SJSA1 (cell line): ENCODE results near the gene WDR18. TPM values are rescaled to one million over a fixed set of nuclear protein-coding genes. Genes with fewer than 3 reads are reported as not detected.
"Not testable (repeated sequence)": the region's sequence is repeated elsewhere in the genome, so short reads cannot be mapped to it uniquely, and the experiment has no call there.

Experiments used
- DNase-seq, 2 experiments: peaks; one replicate each; pipeline ENCODE4 v3.0.0-alpha.2; 2015 to 2020; ENCODE audit warnings: low spot score in 2 of 2, low read depth in 1 of 2
- H3K27ac ChIP-seq: fragments of 250-450 bp; sonication (Bioruptor Pico); 2 replicates; pipeline ENCODE4 v1.5.1; 2020; ENCODE audit warnings: mild to moderate bottlenecking, moderate library complexity
- H3K27me3 ChIP-seq: fragments of 250-450 bp; sonication (Bioruptor Pico); replicated peaks from 2 replicates; pipeline ENCODE4 v1.5.1; 2020; ENCODE audit warnings: mild to moderate bottlenecking, moderate library complexity
- H3K36me3 ChIP-seq: fragments of 250-450 bp; sonication (Bioruptor Pico); 2 replicates; pipeline ENCODE4 v1.5.1; 2020; ENCODE audit warnings: mild to moderate bottlenecking
- H3K4me1 ChIP-seq: fragments of 250-450 bp; sonication (Bioruptor Pico); replicated peaks from 2 replicates; pipeline ENCODE4 v1.6.1; 2021; ENCODE audit warnings: mild to moderate bottlenecking
- H3K4me3 ChIP-seq: fragments of 250-450 bp; sonication (Bioruptor Pico); 2 replicates; pipeline ENCODE4 v1.5.1; 2020; ENCODE audit warnings: mild to moderate bottlenecking
- H3K9me3 ChIP-seq: fragments of 250-450 bp; sonication (Bioruptor Pico); replicated peaks from 2 replicates; pipeline ENCODE4 v1.5.1; 2020; ENCODE audit warnings: mild to moderate bottlenecking
- total RNA-seq: library from RNA; depleted of rRNA; stranded (reverse); fragments of >200 nt; shearing (Covaris generic); gene quantifications from 2 replicates; pipeline ENCODE4 v1.2.3, GENCODE V29; 2014

Gene WDR18
- total RNA-seq, 1 experiment from 2014 or later, result 60.5 TPM

DNA sequence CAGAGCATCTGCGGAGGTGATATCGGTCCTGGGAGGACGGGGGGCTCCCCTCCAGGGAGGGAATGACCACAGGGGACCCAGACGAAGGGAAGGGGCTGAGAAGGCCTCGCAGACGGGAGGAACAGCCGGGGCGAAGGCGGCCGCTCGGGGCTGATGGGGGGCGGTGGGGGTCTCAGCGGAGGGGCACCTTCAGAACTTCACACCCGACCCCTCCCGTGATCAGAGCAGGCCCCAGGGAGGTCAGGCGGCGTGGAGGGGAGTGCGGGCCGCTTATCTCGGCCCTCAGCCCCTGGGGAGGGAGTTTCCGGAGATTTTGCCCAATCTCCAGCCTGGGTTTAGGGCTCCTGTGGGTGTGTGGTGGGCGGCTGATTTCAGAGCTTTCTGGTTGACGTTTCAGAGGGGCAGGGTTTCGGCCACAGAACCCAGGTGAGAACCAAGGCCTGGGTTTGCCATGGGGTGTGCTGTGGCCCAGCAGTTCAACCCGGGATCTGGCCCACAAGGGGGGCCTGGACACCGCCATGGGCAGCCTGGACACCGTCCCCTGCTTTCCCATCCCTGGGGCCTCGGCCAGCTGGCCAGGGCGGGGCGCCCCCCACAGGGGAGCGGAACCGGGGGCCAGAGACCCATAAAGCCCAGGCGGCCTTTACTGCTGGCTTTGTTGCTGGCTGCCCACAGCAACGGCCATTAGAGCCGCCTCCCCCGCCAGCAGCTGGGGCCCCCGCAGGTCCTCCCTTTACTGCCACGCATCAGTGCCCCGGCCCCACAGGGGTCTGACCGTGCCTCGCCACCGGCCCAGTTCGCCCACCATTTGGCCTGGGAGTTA is 29.3 kb upstream of the WDR18 start:
- Histone ChIP-seq H3K4me3 (no peak overlapping the region), H3K4me1 (peaks cover 4% of the 10 kb centered on the region; the same call in 1 of the 2 replicates), H3K9me3 (no peaks in the 10 kb centered on the region), H3K27ac (no peak overlapping the region), H3K36me3 (no peaks in the 10 kb centered on the region), H3K27me3 (no peaks in the 10 kb centered on the region)
- no peak for DNase-seq

DNA sequence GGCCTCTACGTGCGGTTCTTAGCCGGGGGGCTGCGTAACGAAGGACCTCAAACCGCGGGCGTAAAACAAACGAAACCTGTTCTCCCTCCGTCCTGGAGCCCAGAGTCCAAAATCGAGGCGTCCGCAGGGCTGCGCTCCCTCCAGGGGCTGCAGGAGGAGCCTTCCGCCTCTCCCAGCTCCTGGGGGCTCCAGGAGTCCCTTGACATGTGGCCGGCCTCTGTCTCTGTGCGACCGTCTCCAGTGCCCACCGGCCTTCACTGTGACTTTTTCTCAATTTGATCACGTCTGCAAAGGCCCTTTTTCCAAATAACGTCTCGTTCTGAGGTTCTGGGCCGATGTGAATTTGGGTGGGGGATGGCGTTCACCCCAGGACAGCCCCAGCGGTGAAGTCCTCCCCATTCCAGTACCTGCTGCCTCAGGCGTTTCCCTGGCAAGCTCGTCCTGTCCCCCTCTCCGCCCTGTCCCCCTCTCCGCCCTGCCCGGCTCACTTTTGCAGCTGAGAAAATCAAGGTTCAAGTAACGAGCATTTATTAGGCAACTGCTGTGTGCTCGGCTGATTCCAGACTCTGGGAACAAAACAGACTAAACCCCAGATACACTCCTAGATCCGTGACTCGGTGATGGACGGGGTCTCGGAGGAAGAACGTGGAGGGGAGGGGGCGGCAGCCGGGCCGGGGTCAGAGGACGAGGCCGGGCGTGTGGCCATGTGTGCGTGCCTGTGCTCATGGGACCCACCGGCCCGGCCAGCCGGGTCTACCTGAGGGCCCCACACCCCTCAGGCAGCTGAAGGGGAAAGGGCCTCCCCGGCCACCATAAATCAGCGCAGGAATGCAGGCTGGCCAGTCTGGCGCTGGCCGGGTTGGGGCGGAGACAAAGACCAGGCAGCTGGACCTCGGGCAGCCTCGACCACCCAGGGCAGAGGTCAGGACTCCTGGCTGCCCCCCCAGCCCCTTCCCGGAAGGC is 28.1 kb upstream of the WDR18 start:
- Histone ChIP-seq H3K27ac (no peak overlapping the region), H3K27me3 (no peaks in the 10 kb centered on the region), H3K4me1 (peaks cover 4% of the 10 kb centered on the region; the same call in 1 of the 2 replicates), H3K36me3 (no peaks in the 10 kb centered on the region), H3K9me3 (no peaks in the 10 kb centered on the region), H3K4me3 (no peak overlapping the region)
- no peak for DNase-seq

DNA sequence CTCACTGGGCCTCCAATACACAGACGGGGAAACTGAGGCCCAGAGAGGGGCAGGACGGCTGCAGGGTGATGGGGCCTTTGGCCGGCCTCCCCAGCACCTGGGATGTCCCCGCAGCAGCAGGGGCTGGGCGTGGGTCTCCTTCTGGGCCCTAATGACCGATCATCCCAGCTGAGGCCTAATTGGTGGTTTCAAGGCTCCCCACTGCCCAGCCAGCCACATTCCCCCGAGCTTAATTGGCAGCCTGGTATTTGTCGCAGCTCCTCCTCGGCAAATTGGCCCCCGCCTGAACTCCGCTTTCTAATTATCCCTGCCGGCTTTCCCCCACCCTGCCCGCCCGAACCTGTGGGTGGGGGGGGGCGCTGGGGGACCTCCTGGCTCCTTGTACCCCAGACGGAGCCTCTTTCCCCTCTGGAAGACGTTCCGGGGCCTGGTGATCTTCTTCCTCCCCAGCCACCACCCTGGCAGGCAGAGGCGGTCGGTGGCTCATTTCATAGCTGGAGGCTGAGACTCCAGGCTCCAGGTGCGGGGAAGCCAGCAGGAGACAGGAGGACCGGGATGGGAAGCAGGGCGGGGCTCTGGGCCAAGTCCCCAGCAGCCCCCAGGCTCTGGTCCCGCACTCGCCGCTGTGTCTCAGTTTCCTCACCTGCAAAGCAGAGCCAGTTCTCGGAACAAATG is 27.2 kb upstream of the WDR18 start:
- H3K27ac ChIP-seq, result no peak overlapping the region
- no peaks in the 10 kb centered on the region for H3K36me3 ChIP-seq
- H3K9me3 ChIP-seq, result no peaks in the 10 kb centered on the region
- no peaks in the 10 kb centered on the region for H3K27me3 ChIP-seq
- DNase-seq, result no peak
- H3K4me3 ChIP-seq, result no peak overlapping the region
- peaks cover 4% of the 10 kb centered on the region; the same call in 1 of the 2 replicates for H3K4me1 ChIP-seq

DNA sequence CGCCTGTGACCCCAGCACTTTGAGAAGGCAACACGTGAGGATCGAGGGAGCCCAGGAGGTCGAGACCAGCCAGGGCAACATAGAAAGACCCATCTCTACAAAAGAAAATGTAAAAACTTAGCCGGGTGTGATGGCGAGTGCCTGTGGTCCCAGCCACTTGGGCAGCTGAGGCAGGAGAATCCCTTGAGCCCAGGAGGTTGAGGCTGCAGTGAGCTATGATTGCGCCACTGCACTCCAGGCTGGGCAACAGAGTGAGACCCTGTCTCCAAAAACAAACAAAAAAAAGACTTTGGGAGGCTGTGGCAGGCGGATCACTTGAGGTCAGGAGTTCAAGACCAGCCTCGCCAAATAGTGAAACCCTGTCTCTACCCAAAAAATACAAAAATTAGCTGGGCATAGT is 26.6 kb upstream of the WDR18 start:
- not testable (repeated sequence) for H3K27me3 ChIP-seq, DNase-seq, H3K4me1 ChIP-seq, H3K36me3 ChIP-seq, H3K9me3 ChIP-seq, H3K4me3 ChIP-seq, H3K27ac ChIP-seq

DNA sequence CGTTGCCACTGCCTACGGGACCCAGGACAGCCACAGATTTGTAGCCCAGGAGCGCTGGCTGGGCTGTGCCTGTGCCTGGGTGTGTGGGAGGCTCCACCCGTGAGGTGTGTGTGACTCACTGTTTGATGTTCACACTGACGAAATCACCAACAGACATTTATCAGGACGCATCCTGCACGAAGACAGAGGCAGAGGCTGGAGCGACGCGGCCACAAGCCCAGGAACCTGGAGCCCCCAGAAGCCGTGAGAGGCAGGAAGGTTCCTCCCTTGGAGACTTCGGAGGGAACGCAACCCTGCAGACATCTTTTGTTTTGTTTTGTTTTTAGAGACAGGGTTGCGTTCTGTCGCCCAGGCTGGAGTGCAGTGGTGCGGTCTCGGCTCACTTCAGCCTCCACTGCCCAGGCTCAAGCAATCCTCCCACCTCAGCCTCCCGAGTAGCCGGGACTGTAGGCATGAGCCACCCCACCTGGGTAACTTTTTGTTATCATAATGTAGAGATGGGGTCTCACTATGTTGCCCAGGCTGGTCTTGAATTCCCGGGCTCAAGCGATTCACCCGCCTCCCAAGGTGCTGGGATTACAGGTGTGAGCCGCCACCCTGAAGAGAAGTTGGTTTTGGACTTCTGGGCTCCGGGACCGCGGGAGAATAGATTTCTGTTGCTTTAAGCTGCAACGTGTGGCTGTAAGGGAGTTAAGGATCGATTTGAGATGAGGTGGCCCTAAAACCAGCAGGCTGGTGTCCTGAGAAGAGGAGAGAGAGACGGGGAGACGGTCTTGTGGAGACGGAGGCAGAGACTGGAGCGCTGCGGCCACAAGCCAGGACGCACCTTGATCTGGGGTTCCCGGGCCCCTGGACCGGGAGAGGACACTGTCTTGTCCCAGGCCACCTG is 24.9 kb upstream of the WDR18 start:
- Histone ChIP-seq H3K9me3 (no peaks in the 10 kb centered on the region), H3K4me1 (no peaks in the 10 kb centered on the region), H3K36me3 (no peaks in the 10 kb centered on the region), H3K27me3 (no peaks in the 10 kb centered on the region), H3K4me3 (no peak overlapping the region), H3K27ac (no peak overlapping the region)
- DNase-seq, result no peak

DNA sequence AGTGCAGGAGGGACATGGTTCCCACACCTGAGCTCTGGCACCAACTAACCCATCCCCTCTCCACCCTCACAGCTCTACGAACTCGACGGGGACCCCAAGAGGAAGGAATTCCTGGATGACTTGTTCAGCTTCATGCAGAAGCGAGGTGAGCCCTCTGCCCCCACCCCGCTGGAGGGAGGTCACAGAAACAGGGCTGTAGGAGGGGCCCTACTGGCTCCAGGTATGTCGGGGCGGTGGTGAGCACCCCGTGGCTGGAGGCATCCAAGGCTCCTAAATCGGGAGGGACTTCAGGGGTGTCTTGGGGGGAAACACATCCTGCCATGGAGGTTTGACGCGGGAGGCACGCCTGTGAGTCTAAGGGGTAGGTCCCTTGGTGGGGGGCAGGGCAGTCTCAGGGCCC is 24.1 kb upstream of the WDR18 start:
- Histone ChIP-seq H3K9me3 (0 out of 2 replicates have a peak, but pooled peaks cover 2% of the 10 kb centered on the region), H3K36me3 (peaks cover 4% of the 10 kb centered on the region), H3K4me1 (no peaks in the 10 kb centered on the region), H3K27ac (no peak overlapping the region), H3K4me3 (no peak overlapping the region), H3K27me3 (no peaks in the 10 kb centered on the region)
- no peak for DNase-seq

DNA sequence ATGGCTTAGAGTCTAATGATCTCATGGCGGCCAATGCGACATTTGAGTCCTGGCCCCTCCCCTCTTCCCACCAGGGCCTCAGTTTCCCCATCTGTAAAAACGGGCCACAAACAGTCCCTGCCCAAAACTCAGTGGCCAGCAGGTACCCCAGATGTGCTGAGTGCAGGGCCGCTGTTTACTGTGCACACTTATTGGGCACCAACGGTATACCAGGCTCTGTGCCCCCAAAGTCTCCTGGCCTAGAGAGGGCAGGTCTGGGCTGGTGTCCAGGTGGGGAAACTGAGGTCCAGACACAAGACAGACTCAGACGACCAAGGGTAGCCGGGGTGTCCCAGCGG is 23.6 kb upstream of the WDR18 start:
- Histone ChIP-seq H3K27ac (no peak overlapping the region), H3K4me1 (no peaks in the 10 kb centered on the region), H3K9me3 (0 out of 2 replicates have a peak, but pooled peaks cover 3% of the 10 kb centered on the region), H3K4me3 (no peak overlapping the region), H3K36me3 (peaks cover 8% of the 10 kb centered on the region), H3K27me3 (no peaks in the 10 kb centered on the region)
- DNase-seq, result no peak

DNA sequence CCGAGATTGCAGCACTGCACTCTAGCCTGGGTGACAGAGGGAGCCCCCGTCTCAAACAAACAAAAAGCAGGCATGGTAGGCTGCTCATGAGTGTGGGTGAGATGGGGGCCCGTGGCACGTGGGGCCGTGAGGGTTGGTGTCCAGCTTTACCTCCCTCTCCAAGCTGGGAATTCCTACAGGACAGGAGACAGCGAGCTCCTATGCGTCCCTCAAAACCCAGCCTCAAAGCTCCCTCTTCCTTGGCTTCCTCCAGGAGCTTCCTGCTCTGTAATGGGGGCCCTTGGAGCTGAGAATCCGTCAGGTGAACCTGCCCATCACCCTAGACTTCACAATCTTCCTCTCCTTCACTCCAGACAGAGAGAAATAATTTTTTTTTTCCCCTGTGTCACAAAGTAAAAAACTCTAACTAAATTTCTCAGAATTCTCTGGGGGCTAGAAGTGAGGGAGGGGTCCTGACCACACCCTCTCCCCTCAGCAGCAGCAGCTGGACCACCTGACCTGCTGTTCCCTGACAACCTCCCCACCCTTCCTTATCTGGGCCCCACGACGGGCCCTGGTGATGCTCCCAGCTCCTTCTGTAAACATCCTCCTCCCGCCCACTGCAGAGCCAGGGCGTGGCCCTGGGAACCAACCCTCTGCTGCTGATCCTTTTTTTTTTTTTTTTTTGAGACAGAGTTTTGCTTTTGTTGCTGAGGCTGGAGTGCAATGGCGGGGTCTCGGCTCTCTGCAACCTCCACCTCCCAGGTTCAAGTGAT is 22.1 kb upstream of the WDR18 start:
- Histone ChIP-seq H3K4me3 (no peak overlapping the region), H3K4me1 (no peaks in the 10 kb centered on the region), H3K27me3 (no peaks in the 10 kb centered on the region), H3K27ac (no peak overlapping the region), H3K9me3 (0 out of 2 replicates have a peak, but pooled peaks cover 3% of the 10 kb centered on the region), H3K36me3 (peaks cover 15% of the 10 kb centered on the region)
- DNase-seq, result no peak

DNA sequence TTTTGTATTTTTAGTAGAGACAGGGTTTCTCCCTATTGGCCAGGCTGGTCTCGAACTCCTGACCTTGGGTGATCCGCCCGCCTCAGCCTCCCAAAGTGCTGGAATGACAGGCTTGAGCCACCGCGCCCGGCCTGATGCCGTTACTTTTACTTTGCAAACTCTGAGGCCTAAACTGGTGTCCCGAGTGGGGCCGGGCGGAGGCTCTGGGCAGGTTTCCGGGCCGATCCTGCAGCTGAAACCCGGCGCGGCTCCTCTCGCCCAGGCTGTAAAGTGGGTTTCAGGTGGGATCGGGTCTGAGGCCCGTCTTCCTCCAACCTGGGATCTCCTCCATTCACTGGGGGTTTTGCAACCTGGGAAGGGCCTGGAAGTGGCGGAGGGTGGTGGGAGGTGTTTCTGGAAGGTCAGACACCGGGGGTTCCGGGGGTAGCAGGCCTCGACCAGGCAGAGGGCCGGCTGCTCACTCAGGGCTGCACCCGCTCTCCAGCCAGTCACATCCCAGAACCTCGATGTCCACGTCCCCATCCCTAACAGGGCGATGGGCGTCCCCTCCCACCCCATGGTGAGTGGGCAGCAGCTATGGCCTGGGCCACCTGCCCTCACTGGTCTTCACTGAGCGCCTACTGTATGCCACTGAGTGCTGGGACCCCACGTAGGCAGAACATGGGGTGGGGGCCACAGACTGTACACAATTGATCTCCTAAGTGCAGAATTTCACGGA is 21.3 kb upstream of the WDR18 start:
- no peaks in the 10 kb centered on the region for H3K27me3 ChIP-seq
- no peak for DNase-seq
- no peaks in the 10 kb centered on the region for H3K4me1 ChIP-seq
- H3K36me3 ChIP-seq, result peaks cover 20% of the 10 kb centered on the region
- 0 out of 2 replicates have a peak, but pooled peaks cover 3% of the 10 kb centered on the region for H3K9me3 ChIP-seq
- no peak overlapping the region for H3K4me3 ChIP-seq
- H3K27ac ChIP-seq, result no peak overlapping the region

DNA sequence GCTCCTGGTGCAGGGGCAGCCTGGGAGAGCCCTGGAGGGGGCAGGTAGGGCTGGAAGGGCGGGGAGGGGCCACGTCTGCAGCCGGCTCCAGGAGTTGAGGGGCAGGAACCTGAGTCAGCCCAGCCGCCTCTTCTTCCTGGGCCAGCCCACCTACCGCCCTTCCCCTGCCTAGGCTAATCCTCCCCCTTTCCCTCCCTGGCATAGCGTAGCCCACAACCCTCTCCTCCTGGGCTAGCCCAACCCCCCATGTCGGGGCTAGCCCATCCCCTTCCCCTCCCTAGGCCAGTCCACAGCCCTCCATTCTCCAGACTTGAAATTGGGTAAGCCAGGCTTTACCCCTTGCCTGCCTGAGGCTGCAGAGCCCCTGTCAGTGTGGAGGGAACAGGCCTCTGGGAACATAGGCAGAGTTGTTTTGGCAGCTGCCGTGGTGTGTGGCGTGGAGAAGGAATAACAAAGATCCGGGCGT is 20.6 kb upstream of the WDR18 start:
- Histone ChIP-seq H3K9me3 (0 out of 2 replicates have a peak, but pooled peaks cover 3% of the 10 kb centered on the region), H3K27ac (no peak overlapping the region), H3K4me3 (no peak overlapping the region), H3K4me1 (no peaks in the 10 kb centered on the region), H3K36me3 (peaks cover 20% of the 10 kb centered on the region), H3K27me3 (no peaks in the 10 kb centered on the region)
- DNase-seq, result no peak

DNA sequence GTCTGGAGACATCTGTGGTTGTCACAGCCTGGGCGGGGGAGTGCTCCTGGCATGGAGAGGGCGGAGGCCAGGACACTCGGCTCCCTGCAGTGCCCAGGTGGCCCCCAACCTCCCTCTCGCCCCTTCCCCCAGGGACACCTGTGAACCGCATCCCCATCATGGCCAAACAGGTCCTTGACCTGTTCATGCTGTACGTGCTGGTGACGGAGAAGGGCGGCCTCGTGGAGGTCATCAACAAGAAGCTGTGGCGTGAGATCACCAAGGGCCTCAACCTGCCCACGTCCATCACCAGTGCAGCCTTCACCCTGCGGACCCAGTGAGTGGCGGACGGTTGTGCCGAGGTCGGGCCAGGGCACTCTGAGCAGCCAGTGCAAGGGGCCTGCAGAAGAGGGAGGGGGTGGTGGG is 20.0 kb upstream of the WDR18 start:
- Histone ChIP-seq H3K27me3 (no peaks in the 10 kb centered on the region), H3K36me3 (peaks cover 26% of the 10 kb centered on the region), H3K4me3 (no peak overlapping the region), H3K4me1 (no peaks in the 10 kb centered on the region), H3K9me3 (0 out of 2 replicates have a peak, but pooled peaks cover 3% of the 10 kb centered on the region), H3K27ac (no peak overlapping the region)
- no peak for DNase-seq
